Measurements from ENCODE around the gene SLC9A9.
"Not testable (repeated sequence)": the region's sequence is repeated elsewhere in the genome, so short reads cannot be mapped to it uniquely, and the experiment has no call there.

SLC9A9 gene

GRCh38 chr3:143437405-143437804 lies 410.9 kb downstream of the SLC9A9 start:
- no peak for DNase-seq

- DNase-seq = no peak
These were observed 411.9 kb downstream of the SLC9A9 start for GRCh38 chr3:143436231-143436930.

GRCh38 chr3:143433787-143434378 lies 414.4 kb downstream of the SLC9A9 start:
- peak; percentile 12 for DNase-seq

GRCh38 chr3:143431298-143431697 lies 417.0 kb downstream of the SLC9A9 start:
- not testable (repeated sequence) for DNase-seq

GRCh38 chr3:143430568-143430967 lies 417.7 kb downstream of the SLC9A9 start:
- DNase-seq = no peak

GRCh38 chr3:143429628-143430514 lies 418.4 kb downstream of the SLC9A9 start:
- DNase-seq = no peak

- no peak for DNase-seq
These were observed 420.0 kb downstream of the SLC9A9 start for GRCh38 chr3:143428294-143428693.

- DNase-seq = no peak
These were observed 420.6 kb downstream of the SLC9A9 start for GRCh38 chr3:143427631-143428030.

GRCh38 chr3:143424874-143425273 lies 423.4 kb downstream of the SLC9A9 start:
- no peak for DNase-seq

- no peak for DNase-seq
These were observed 426.7 kb downstream of the SLC9A9 start for GRCh38 chr3:143421556-143421955.

- DNase-seq = no peak
These were observed 428.7 kb downstream of the SLC9A9 start for GRCh38 chr3:143419611-143420010.

- DNase-seq = no peak
These were observed 429.9 kb downstream of the SLC9A9 start for GRCh38 chr3:143418391-143418790.

GRCh38 chr3:143416229-143416628 lies 432.0 kb downstream of the SLC9A9 start:
- DNase-seq = no peak

GRCh38 chr3:143414571-143415253 lies 433.6 kb downstream of the SLC9A9 start:
- no peak for DNase-seq

GRCh38 chr3:143413372-143413771 lies 434.9 kb downstream of the SLC9A9 start:
- DNase-seq = no peak

- DNase-seq = no peak
These were observed 436.2 kb downstream of the SLC9A9 start for GRCh38 chr3:143412084-143412483.

GRCh38 chr3:143410259-143410658 lies 438.0 kb downstream of the SLC9A9 start:
- DNase-seq = no peak

- no peak for DNase-seq
These were observed 439.5 kb downstream of the SLC9A9 start for GRCh38 chr3:143408771-143409170.

- DNase-seq = no peak
These were observed 445.7 kb downstream of the SLC9A9 start for GRCh38 chr3:143402602-143403001.

- DNase-seq = no peak
These were observed 451.5 kb downstream of the SLC9A9 start for GRCh38 chr3:143396790-143397189.

GRCh38 chr3:143389388-143389787 lies 458.9 kb downstream of the SLC9A9 start:
- no peak for DNase-seq

GRCh38 chr3:143387425-143387824 lies 460.8 kb downstream of the SLC9A9 start:
- DNase-seq = no peak

- DNase-seq = no peak
These were observed 464.2 kb downstream of the SLC9A9 start for GRCh38 chr3:143384076-143384475.
